HG02610 (cell line): ENCODE results near the gene CALY.
"Not testable (repeated sequence)": the region's sequence is repeated elsewhere in the genome, so short reads cannot be mapped to it uniquely, and the experiment has no call there.

Experiments
- ATAC-seq: cut with Tn5 transposase; IDR thresholded peaks from one replicate; pipeline ENCODE4 v1.9.1; 2021; ENCODE audit warnings: mild to moderate bottlenecking, moderate library complexity; ENCODE audit not compliant: unreplicated experiment

The CALY gene

DNA sequence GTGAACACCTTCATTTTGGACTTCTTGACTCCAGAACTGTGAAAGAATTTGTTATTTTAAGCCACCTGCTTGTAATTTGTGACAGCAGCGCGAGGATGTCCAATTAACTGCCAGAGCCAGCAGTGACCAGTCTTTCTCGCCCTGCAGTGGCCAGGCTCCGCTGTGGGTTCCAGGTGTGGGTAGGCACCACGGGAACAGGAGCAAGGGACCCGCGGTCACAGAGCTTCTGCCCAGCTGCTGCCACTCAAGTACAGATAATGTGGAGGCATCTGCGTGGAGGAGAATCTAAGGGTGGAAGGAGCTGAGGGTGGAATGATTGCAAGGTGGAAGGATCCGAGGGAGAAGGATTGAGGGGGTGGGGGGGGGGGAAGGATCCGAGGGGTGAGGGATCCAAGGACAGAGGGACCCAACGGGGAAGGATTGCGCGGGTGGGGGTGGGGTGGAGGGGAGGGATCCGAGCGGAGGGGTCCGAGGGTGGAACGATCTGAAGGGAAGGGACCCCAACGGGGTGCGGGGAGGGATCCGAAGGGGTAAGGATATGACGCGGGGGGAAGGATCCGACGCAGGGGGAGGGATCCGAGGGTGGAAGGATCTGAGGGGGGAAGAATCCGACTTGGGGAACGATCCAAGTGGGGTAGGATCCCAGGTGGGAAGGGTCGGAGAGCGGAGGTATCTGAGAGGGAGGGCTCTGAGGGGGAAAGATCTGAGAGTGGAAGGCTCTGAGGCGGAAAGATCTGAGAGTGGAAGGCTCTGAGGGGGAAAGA lies 3.6 kb downstream of the CALY start:
- ATAC-seq: no peak

DNA sequence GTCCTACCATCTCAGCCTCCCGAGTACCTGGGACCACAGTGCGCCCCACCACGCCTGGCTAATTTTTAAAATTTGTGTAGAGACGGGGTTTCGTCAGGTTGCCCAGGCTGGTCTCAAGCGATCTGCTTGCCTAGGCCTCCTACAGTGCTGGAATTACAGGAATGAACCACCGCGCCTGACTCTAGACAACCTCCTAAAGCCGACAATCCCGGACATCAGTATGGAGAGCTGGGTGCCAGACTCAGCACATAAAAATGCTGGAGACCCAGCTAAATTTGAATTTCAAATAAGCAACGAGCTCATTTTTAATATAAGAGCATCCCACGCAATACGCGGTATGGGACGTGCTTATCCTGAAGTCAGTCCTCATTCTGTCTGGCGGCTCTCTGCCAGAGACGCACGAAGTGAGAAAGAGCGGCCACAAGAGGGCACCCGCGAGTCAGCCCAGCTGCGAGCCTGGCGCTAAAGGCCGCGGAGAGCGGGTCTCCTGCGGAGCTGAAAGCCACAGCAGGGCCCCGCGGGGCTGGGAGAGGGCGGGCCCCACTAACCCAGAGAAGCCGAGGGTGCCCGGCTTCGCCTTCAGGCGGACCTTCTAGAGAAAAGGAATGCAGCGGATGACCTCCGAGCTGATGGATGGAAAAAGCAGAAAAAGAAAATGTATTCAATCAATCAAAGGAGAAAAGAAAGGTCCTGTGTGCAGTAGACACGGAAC lies 7.0 kb downstream of the CALY start:
- ATAC-seq: peak; percentile 81

DNA sequence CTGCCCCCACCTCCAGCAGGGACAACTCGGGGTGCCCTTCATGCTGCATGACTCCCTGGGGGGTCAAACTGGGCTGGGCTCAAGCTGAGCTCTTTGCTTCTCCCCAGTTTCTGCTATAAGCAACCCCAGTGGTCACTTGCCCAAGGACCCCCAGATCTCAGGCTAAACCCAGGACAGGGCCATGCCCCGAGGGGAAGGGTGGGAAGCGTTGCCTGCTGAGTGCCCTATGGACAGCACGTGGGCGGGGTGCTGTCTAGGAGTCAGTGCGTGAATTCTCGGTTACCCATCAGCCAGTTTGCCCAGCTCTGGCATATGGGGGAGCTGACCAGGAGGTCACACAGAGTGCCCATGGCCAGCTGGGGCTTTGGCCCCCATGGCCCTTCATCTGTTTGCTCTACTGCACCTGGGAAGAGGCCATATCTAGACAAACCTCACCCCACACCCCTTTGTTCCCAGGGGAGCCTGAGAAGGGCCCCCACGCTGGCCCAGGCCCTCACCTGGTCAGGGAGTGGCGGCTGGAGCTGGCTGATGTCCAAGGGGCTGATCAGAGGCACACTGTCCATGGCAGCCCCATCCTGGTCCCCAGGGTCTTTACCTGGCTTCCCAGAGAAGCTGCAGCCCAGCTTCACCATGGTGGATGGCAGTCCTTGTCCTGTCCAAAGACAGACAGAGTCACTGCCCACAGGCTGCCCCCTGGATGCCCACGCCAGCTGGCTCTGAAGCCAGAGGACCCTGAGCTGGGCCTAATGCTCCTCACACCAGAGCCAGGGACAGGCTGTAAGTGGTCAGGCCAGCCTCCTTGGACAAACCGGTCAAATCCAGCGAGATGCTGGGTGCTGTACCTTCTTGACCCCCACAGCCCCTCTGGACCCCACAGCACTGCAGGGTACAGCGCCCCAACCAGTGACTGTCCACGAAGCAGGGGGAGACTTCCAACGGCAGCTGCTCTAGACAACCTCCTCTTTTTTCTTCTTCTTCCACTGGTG lies 8.0 kb downstream of the CALY start:
- ATAC-seq: no peak

DNA sequence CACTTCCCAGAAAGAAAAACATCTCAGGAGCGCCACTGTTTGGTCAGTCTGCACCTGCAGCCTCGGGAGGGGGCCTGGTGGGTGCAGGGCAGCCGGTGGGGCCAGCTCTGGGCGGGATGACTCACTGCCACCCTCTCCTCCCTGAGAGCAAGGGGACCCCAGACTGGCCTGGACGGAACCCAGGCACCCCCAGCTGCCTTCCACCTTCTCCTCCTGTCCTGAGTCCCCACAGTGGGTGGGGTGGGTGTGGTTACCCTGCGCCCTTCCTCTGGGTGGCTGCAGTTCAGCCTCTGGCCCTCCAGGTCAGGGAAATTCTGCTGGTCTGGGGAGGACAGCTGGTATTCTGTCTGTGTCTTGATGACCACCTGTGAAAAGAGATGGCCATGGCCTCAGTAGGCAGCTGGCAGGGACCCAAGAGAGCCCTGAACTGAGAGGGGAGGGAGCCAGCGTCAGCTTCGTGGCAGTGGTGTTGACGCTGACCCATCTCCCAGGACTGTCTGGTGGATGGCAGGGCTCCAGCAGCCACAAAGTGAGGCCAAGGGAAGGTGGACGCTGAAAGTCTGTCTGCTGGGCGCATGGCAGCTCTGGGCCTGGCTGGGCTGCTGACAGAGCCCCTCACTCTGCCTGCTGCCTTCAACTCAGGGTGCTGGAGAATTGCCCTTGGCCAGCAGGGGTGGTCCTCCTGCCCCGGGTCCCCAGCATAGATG lies 8.9 kb downstream of the CALY start:
- ATAC-seq: no peak

DNA sequence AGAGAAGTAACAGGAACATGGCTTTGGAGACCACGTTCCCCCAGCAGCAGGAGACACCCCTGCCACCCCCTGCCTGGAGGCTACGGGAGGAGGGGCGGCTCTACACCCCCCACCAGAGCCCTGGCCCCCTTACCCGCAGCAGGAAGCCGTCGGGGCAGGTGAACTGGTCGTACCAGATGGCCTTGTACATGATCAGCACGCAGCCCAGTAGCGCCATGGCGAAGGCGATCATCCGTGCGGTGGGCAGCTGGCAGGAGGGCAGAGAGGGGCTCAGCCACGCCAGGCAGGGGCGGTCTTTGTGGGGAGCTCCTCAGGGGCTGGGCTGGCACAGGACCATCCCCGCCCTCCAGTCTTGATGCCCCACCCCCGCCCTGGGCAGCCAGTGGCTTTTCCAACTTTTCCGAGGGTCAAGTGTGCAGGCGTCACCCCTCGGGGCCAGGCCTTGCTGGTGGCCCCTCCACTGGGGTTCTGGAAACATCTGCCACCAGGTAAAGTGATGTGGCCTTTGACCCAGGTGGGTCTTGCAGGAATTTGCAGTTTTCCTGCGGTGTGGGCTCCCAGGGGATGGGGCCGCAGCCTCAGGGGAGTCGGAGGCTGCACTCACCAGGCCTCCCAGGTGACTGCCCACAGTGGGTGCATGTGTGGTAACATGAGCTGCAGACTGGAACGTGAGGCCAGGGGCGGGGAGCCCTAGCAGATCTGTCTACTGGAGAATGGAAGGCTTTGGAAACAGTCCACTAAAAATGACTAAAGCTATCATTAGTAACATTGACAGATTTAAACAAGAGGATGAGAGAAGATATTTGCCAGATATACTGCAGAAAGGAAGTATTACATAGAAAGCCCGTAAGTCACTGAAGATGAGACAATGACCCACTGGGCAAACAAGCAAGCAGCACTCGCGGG lies 9.7 kb downstream of the CALY start:
- no peak for ATAC-seq

DNA sequence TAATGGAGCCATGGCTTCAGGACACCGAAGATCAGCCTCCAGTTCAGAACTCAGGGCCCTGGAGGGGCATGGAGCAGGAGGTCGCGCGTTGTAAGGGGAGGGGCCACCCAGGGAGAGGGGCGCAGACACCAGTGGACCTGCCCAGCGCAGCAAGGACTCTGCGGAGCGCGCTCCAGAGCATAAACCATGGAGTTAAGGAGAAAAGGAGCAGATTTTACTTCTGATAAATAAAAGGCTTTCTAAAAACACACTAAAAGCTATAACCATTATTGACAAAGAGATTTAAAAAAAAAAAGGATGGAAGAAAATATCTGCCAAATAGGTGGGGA lies 10.5 kb downstream of the CALY start:
- ATAC-seq: no peak

DNA sequence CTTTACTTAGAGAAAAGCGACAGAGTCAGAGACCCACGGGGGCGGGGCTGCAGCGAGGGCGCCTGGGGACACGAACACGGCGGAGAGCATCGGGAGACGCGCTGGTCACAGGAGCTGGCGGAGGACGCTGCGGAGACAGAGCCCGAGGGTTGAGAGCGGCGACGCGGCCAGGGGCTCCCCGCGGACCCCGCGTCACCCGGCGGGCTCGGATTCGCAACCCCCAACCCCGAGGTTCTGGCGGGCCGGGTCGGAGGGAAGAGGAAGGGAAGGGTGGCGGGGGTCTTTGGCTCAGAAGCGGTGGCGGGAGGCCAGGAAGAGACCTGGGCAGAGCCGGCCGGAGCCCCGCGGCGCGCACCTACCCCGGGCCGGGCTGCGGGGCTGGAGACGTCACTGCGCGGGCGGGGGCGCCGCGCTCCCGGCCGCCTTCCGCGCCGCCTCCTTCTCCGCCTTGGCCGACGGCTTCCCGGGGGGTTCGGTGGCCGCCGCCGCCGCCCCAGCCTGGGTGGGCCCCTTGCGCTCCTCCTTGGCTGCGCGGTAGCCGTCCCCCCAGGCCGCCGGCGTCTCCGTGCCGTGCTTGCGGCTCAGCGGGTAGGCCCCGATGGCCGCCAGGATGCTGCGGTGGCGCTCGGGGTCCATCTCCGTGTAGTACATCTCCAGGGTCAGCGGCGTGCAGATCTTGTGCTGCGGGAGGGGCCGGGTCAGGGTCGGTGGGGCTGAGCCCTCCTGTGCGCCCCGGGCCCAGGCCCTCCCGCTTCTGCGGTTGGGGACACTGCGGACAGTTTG lies 11.1 kb downstream of the CALY start:
- ATAC-seq: no peak

DNA sequence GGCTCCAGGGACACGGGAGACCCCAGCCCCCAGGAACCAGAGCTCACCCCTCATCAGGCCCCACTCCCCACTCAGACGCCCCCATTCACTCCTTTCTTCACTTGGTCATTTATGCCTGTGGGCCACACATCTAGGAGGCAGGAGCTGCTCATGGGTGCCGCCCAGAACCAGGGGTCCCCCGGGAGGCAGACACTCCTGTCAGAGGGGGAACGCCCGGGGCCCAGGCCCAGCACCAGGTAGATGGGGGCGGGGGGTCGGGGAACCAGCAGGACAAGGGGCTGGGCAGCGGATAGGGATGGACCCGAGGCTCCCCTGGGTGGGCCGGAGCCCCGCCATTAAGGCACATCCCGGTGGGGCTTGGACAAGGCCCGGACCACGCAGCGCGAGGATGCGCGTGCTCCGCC lies 11.8 kb downstream of the CALY start:
- ATAC-seq: no peak

DNA sequence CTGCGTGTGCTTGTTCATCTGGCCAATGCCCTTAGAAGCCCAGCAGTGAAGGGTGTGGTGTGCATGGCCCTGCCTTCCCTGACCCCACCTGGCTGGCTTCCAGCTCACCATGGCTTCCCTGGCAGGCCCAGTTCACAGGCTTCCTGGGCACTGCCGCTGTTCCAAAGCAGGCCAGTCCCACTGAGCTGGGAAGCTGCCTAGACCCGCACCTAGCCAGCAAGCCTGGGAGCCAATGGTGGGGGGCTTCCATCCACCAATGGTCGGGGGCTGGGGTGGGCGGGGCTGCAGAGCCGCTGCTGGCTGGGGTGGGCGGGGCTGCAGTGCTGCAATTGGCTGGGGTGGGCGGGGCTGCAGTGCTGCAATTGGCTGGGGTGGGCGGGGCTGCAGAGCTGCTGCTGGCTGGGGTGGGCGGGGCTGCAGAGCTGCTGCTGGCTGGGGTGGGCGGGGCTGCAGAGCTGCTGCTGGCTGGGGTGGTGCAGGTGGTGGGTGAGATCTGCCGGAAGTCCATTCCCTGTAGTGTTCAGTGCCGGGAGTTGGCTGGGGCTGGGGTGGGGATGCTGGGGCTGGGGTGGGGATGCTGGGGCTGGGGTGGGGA lies 12.4 kb downstream of the CALY start:
- no peak for ATAC-seq

DNA sequence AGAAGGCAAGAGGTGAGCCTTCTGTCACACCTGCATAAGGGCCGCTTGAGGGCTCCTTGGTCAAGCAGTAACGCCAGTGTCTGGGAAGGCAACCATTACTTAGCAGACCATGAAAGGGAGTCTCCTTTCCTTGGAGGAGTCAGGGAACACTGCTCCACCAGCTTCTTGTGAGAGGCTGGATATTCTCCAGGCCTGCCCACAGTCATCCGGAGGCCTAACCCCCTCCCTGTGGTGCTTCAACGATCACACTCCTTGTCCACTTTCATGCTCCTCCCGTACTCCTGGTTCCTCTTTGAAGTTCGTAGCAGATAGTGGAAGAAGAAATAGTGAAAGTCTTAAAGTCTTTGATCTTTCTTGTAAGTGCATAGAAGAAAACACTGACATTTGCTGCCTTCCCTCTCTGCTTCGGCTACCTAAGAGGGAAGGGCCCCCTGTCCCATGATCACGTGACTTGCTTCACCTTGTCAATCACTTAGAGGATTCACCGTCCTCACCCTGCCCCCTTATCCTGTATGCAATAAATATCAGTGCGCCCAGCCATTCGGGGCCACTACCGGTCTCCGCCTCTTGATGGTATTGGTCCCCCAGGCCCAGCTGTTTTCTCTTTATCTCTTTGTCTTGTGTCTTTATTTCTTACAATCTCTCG lies 14.5 kb downstream of the CALY start:
- not testable (repeated sequence) for ATAC-seq

DNA sequence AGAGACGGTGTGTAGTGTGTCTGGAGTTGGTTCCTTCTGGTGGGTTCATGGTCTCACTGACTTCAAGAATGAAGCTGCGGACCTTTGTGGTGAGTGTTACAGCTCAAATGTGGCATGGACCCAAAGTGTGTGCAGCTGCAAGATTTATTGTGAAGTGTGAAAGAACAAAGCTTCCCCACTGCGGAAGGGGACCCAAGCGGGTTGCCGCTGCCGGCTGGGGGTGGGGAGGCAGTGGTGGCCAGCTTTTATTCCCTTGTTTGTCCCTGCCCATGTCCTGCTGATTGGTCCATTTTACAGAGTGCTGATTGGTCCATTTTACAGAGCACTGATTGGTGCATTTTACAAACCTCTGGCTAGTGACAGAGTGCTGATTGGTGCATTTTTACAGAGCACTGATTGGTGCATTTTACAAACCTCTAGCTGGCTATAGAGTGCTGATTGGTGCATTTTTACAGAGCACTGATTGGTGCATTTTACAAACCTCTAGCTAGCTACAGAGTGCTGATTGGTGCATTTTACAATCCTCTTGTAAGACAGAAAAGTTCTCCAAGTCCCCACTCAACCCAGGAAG lies 15.8 kb downstream of the CALY start:
- not testable (repeated sequence) for ATAC-seq

DNA sequence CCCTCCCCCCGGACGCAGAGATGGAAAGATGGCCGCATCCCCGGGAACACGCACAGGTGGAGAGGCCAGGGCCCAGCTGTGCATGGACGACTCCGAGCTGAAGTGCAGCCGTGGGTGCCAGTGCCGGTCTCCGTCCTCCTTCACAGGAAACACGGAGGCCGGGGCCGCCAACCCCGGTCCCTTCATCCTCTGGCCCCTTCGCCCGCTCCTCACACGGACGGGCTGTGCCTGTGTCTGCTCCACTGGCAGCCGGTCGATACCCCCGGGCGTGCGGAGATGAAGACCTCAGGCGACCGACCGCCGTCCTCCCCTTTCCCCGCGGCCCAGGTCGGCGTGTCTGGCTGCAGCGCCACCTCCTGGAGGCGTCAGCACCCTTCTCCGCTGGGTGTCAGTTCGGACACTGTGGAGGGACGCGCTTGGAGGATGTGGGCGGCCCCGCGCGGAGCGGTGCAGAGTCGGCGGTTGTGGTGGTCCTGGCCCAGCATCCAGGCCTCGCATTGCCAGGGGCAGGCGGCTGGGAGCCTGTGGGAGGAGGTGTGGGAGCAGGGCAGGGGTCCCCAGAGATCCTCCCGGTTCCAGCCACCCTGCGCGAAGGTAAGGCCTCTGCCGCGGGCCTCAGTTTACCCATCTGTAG lies 18.1 kb downstream of the CALY start:
- peak; percentile 61 for ATAC-seq

DNA sequence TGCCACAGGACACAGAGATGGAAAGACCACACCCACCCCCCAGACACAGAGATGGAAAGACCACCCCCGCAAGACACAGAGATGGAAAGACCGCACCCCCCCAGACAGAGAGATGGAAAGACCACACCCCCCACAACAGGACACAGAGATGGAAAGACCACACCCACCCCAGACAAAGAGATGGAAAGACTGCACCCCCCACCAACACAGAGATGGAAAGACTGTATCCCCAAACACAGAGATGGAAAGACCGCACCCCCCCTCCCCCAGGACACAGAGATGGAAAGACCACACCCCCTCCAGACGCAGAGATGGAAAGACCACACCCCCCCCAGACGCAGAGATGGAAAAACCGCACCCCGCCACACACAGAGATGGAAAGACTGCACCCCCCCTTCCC lies 20.0 kb downstream of the CALY start:
- ATAC-seq: no peak

DNA sequence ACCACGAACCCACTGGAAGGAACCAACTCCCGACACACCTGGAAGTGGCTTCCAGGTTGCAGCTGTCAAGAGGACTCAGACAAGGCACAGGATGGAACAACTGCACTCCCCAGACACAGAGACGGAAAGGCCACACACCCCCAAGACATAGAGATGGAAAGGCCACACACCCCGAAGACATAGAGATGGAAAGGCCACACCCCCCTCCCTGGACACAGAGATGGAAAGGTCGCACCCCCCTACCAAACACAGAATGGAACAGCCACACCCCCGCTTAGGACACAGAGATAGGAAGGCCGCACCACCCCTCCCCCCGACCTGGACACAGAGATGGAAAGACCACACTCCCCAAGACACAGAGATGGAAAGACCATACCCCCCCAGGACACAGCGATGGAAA lies 20.4 kb downstream of the CALY start:
- ATAC-seq: no peak

DNA sequence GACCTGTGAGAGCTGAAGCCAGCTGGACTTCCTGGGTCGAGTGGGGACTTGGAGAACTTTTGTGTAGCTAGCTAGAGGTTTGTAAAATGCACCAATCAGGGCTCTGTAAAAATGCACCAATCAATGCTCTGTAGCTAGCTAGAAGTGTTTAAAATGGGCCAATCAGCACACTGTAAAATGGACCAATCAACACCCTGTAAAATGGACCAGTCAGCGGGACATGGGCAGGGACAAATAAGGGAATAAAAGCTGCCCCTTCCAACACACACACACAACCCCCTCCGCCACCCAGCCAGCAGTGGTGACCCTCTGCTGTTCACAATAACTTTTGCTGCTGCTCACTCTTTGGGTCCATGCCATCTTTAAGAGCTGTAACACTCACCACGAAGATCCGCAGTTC lies 20.8 kb downstream of the CALY start:
- no peak for ATAC-seq

DNA sequence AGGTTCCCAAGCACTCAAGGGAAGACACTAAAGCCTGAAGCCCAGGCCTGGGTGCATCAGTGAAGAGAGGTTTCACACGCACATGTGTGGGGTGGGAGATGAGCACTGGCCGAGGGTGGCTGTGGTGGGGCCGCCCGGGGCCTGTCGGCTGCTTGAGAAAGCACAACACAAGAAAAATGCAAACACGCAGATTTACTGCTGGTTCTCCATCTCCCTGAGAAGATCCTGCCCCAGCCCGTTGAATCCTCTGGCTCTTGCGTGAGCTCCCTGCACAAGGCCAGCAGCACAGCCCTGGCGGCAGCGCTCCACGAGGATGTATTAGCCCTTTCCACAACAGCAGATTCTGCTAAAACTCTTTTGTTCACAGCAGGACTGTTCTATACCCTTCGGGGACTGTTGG lies 21.8 kb downstream of the CALY start:
- no peak for ATAC-seq

DNA sequence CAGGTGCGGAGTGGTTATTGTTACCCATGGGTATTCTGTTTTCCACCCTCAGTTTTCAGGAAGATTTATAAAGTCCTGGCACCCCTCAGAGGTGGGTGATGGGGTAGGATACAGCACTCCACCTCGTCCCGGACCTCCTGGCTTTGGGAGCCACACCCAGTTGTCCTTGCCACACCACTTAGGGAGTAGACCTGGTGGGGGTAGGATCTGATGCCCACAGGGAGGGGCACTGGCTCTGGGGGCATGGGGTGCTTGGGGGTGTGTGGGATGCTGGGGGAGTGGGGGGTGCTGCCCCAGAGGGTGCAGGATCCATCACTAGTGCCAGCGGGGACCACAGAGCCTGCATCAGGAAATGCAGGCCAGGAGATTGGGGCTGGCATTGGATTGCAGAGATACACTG lies 23.5 kb downstream of the CALY start:
- ATAC-seq: no peak
